Thyroid gland (tissue), 4 donors: ENCODE results near the gene ZNF117. TPM values are rescaled to one million over a fixed set of nuclear protein-coding genes. Genes with fewer than 3 reads are reported as not detected.
"Not testable (repeated sequence)": the region's sequence is repeated elsewhere in the genome, so short reads cannot be mapped to it uniquely, and the experiment has no call there.

Experiments used
- DNase-seq, 2 donors: peaks; one replicate each; pipeline ENCODE4 v3.0.0-alpha.2; 2019
- H3K27ac ChIP-seq, 3 donors: fragments of 200-600 bp; sonication (generic); 1 replicate in 2 of 3; 2 replicates in 1 of 3; pipeline ENCODE4 v1.5.1; 2016 to 2019; ENCODE audit warnings: mild to moderate bottlenecking in 1 of 3, moderate library complexity in 1 of 3
- H3K27me3 ChIP-seq: fragments of 200-600 bp; sonication (generic); one replicate; pipeline ENCODE4 v1.5.1; 2019
- H3K36me3 ChIP-seq, 2 donors: fragments of 200-600 bp; sonication (generic); one replicate each; pipeline ENCODE4 v1.5.1; 2016 to 2019
- H3K4me1 ChIP-seq, 2 donors: fragments of 200-600 bp; sonication (generic); one replicate each; pipeline ENCODE4 v1.5.1; 2017 to 2019
- H3K4me3 ChIP-seq, 3 donors: fragments of 200-600 bp; sonication (generic); replicated peaks in 1 of 3; 1 replicate in 2 of 3; 2 replicates in 1 of 3; pipeline ENCODE4 v1.5.1; 2016; ENCODE audit warnings: mild to moderate bottlenecking in 1 of 3
- H3K9me3 ChIP-seq: fragments of 200-600 bp; sonication (generic); one replicate; pipeline ENCODE4 v1.5.1; 2017
- POLR2A ChIP-seq, 2 donors: fragments of 450-650 bp; IDR thresholded peaks; one replicate each; pipeline ENCODE4 v1.6.1; 2017; ENCODE audit warnings: antibody characterized with exemption in 2 of 2, mild to moderate bottlenecking in 2 of 2, moderate library complexity in 1 of 2
- WGBS, 2 donors: methylation state at CpG; one replicate each; pipeline ENCODE4 v1.1.5; 2017; 5-methylcytosine and 5-hydroxymethylcytosine counted together
- intact Hi-C: fragments of 100-400 bp; cut with DNase I; formaldehyde crosslinking; loops from one replicate; pipeline ENCODE4 v1.15.1; 2023
- total RNA-seq, 4 donors: library from RNA; depleted of rRNA; stranded (reverse); fragments of >200 nt; gene quantifications; one replicate each; pipeline ENCODE4 v1.2.3, GENCODE V29; 2016
- TF ChIP-seq, protein P1 (sequence below), 6 experiments: fragments of 200-600 bp in 3 of 6; fragments of 450-650 bp in 3 of 6; sonication (generic) in 3 of 6; IDR thresholded peaks; one replicate each; pipeline ENCODE4 v1.5.1; 2016 to 2019; ENCODE audit warnings: antibody characterized with exemption in 6 of 6, mild to moderate bottlenecking in 2 of 6, inconsistent platforms in 1 of 6, moderate library complexity in 1 of 6

Gene ZNF117
- total RNA-seq, 4 donors from 2014 or later, result 10.5 to 20.3 (median 12.6) TPM

DNA sequence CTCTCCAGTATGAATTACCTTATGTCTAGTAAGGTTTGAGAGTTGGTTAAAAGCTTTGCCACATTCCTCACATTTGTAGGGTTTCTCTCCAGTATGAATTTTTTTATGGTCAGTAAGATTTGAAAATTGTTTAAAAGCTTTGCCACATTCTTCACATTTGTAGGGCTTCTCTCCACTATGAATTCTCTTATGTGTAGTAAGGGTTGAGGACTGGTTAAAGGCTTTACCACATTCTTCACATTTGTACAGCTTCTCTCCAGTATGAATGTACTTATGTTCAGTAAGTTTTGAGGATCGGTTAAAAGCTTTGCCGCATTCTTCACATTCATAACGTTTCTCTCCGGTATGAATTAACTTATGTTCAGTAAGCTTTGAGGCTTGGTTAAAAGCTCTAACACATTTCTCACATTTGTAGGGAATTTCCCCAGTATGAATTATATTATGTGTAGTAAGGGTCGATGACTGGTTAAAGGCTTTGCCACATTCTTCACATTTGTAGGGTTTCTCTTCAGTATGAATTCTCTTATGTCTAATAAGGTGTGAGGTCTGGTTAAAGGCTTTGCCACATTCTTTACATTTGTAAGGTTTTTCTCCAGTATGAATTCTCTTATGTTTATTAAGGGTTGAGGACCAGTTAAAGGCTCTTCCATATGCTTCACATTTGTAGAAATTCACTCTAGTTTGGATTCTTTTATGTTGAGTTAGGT, 12.2 kb downstream of the ZNF117 start:
- Histone ChIP-seq H3K36me3 (peaks cover 26 to 29% of the 10 kb centered on the region in 2 donors), H3K27ac (no peak overlapping the region), H3K4me3 (no peak overlapping the region), H3K9me3 (peaks cover 6% of the 10 kb centered on the region), H3K27me3 (no peaks in the 10 kb centered on the region), H3K4me1 (no peaks in the 10 kb centered on the region)
- no peak for DNase-seq
- intact Hi-C loops, result no loop called here
- no peak for TF ChIP-seq POLR2A (IDR thresholded peaks at IDR 0.05)
- TF ChIP-seq, protein P1, sequence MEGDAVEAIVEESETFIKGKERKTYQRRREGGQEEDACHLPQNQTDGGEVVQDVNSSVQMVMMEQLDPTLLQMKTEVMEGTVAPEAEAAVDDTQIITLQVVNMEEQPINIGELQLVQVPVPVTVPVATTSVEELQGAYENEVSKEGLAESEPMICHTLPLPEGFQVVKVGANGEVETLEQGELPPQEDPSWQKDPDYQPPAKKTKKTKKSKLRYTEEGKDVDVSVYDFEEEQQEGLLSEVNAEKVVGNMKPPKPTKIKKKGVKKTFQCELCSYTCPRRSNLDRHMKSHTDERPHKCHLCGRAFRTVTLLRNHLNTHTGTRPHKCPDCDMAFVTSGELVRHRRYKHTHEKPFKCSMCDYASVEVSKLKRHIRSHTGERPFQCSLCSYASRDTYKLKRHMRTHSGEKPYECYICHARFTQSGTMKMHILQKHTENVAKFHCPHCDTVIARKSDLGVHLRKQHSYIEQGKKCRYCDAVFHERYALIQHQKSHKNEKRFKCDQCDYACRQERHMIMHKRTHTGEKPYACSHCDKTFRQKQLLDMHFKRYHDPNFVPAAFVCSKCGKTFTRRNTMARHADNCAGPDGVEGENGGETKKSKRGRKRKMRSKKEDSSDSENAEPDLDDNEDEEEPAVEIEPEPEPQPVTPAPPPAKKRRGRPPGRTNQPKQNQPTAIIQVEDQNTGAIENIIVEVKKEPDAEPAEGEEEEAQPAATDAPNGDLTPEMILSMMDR (IDR thresholded peaks at IDR 0.05), result no peak
- 97 to 98% methylated on average over 5 of the region's 5 CpGs for WGBS, 2 donors

DNA sequence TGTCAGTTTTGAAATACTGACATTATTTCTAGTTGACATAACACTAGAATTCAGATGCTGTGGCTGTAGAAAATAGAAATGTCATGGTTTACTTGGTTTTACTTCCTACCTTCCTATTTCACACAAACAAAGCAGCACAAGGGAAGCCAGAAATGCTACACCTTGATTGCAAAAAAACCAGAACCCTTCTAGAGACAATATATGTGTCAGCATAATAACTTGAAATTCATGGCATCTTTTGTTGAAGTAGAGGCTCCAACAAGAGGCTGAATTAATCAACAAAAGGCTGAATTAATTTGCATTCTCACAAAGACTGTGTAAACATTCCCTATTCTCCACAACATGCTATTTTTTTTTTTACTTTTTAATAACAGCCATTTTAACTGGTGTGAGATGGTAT, 25.2 kb downstream of the ZNF117 start:
- H3K4me3 ChIP-seq, result no peak overlapping the region
- no peak overlapping the region for H3K27ac ChIP-seq
- H3K27me3 ChIP-seq, result no peaks in the 10 kb centered on the region
- no peak for TF ChIP-seq POLR2A (IDR thresholded peaks at IDR 0.05)
- TF ChIP-seq, protein P1 (IDR thresholded peaks at IDR 0.05), result no peak
- no peaks in the 10 kb centered on the region for H3K4me1 ChIP-seq
- intact Hi-C loops, result no loop called here
- no peak for DNase-seq
- no peaks in the 10 kb centered on the region for H3K9me3 ChIP-seq
- no peaks in the 10 kb centered on the region for H3K36me3 ChIP-seq

DNA sequence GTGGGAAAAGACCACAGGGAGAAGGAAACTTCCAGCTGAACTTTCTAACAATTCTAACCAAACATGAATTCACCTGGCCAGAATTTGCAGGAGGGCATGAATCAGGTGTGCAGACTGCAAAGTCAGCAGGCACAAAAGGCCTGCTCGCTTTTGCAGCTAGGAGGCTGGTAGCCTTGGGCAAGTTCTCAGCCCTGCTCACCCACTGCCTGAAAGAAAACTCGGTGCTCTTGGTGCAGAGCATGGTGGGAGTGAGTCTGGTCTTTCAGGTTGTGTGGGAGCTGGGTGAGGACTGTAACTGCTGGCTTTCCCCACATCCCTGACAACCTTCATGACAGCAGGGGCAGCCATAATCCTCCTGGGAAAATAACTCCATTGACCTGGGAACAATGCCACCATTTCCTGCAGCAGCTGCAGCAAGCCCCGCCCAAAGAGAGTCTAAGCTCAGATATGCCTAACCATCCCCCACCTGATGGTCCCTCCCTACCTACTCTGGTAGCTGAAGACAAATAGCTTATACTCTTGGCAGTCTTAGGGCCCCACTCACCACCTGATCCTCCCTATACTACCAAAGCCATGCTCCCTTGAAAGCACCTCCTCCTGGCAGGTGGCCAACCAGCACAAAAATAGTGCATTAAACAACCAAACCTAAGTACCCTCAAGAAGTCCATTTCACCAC, 31.6 kb downstream of the ZNF117 start:
- Histone ChIP-seq H3K4me3 (no peak overlapping the region), H3K4me1 (no peaks in the 10 kb centered on the region), H3K9me3 (no peaks in the 10 kb centered on the region), H3K27ac (no peak overlapping the region), H3K27me3 (no peaks in the 10 kb centered on the region), H3K36me3 (no peaks in the 10 kb centered on the region)
- no peak for DNase-seq
- intact Hi-C loops, result no loop called here
- WGBS, 2 donors, result 76 to 83% methylated on average over 3 of the region's 3 CpGs
- TF ChIP-seq POLR2A (IDR thresholded peaks at IDR 0.05), result no peak
- TF ChIP-seq, protein P1 (IDR thresholded peaks at IDR 0.05), result no peak

GRCh38 chr7:64951250-64951848, 39.5 kb downstream of the ZNF117 start:
- intact Hi-C loops, result loop anchor here (5.0 kb wide), 1 partner anchor 266 kb away; no protein-coding TSS in a partner anchor
- 15 to 17% methylated on average over 1 of the region's 1 CpG for WGBS, 2 donors
- Histone ChIP-seq H3K9me3 (no peaks in the 10 kb centered on the region), H3K27ac (no peak overlapping the region), H3K27me3 (no peaks in the 10 kb centered on the region), H3K4me1 (peaks cover 7 to 11% of the 10 kb centered on the region in 2 donors), H3K36me3 (no peaks in the 10 kb centered on the region), H3K4me3 (no peak overlapping the region)
- no peak for DNase-seq
- TF ChIP-seq, protein P1 (IDR thresholded peaks at IDR 0.05), result peak; percentile 68 to 89 (median 80)
- TF ChIP-seq POLR2A (IDR thresholded peaks at IDR 0.05), result no peak

GRCh38 chr7:64950673-64951072, 40.2 kb downstream of the ZNF117 start:
- H3K4me1 ChIP-seq, result peaks cover 7 to 11% of the 10 kb centered on the region in 2 donors
- not testable (repeated sequence) for H3K27ac ChIP-seq, H3K4me3 ChIP-seq, H3K36me3 ChIP-seq, H3K27me3 ChIP-seq, DNase-seq, H3K9me3 ChIP-seq
- WGBS, 2 donors, result 38 to 43% methylated on average over 9 of the region's 9 CpGs
- intact Hi-C loops, result loop anchor here (5.0 kb wide), 1 partner anchor 267 kb away; no protein-coding TSS in a partner anchor

DNA sequence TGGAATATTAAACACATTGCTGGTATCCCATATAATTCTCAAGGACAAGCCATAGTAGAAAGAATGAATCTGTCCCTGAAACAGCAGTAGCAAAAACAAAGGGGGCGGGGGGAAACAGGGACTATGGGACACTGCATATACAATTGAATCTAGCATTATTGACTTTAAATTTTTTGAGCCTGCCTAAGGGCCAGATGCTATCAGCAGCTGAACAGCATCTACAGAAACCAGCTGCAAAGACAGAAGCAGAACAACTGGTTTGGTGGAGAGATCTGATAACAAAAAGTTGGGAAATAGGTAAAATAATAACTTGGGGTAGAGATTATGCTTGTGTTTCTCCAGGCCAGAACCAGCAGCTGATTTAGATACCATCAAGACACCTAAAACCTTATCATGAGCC, 42.1 kb downstream of the ZNF117 start:
- H3K4me3 ChIP-seq, H3K36me3 ChIP-seq, DNase-seq, H3K9me3 ChIP-seq, H3K27me3 ChIP-seq, H3K27ac ChIP-seq, intact Hi-C loops: not testable (repeated sequence)
- WGBS, 2 donors, result 88 to 96% methylated on average over 1 of the region's 1 CpG
- H3K4me1 ChIP-seq, result peaks cover 7 to 11% of the 10 kb centered on the region in 2 donors
